ENCODE measurements around the gene SERPINB10. TPM values are rescaled to one million over a fixed set of nuclear protein-coding genes. Genes with fewer than 3 reads are reported as not detected.

The SERPINB10 gene
- total and polyA plus RNA-seq, 12 donors = 0.06 TPM; not detected in 11

- H3K27me3 ChIP-seq = no peaks in the 10 kb centered on the region
- no peak for DNase-seq
- no peak overlapping the region for H3K4me3 ChIP-seq
- no peaks in the 10 kb centered on the region for H3K36me3 ChIP-seq (replicated peaks in 1 of 2)
- intact Hi-C loops (cut with DNase I) = no loop called here
- H3K27ac ChIP-seq = no peak overlapping the region
- no peaks in the 10 kb centered on the region for H3K9me3 ChIP-seq (replicated peaks in 1 of 3)
- H3K4me1 ChIP-seq (replicated peaks in 1 of 2) = no peaks in the 10 kb centered on the region
- TF ChIP-seq POLR2A (IDR thresholded peaks at IDR 0.05) = no peak
- no peak for TF ChIP-seq CTCF (IDR thresholded peaks at IDR 0.05)
- WGBS, 4 donors = 77 to 90% (median 80%) methylated on average over 1 of the region's 1 CpG
Observed at GRCh38 chr18:63906056-63906455, 1.7 kb upstream of the SERPINB10 start.

GRCh38 chr18:63908858-63909257 is 1.1 kb downstream of the SERPINB10 start:
- Histone ChIP-seq H3K9me3 (replicated peaks in 1 of 3) (no peaks in the 10 kb centered on the region), H3K27me3 (no peaks in the 10 kb centered on the region), H3K27ac (no peak overlapping the region), H3K4me1 (replicated peaks in 1 of 2) (no peaks in the 10 kb centered on the region), H3K4me3 (no peak overlapping the region), H3K36me3 (replicated peaks in 1 of 2) (no peaks in the 10 kb centered on the region)
- intact Hi-C loops (cut with DNase I) = no loop called here
- TF ChIP-seq POLR2A (IDR thresholded peaks at IDR 0.05) (no peak), CTCF (IDR thresholded peaks at IDR 0.05) (no peak)
- WGBS, 4 donors = 67 to 85% (median 75%) methylated on average over 1 of the region's 1 CpG
- DNase-seq = no peak

- Histone ChIP-seq H3K27ac (no peak overlapping the region), H3K36me3 (replicated peaks in 1 of 2) (no peaks in the 10 kb centered on the region), H3K9me3 (replicated peaks in 1 of 3) (no peaks in the 10 kb centered on the region), H3K4me1 (replicated peaks in 1 of 2) (no peaks in the 10 kb centered on the region), H3K4me3 (no peak overlapping the region), H3K27me3 (no peaks in the 10 kb centered on the region)
- TF ChIP-seq POLR2A (IDR thresholded peaks at IDR 0.05) = no peak
- no peak for TF ChIP-seq CTCF (IDR thresholded peaks at IDR 0.05)
- 63 to 75% (median 69%) methylated on average over 2 of the region's 2 CpGs for WGBS, 4 donors
- DNase-seq = no peak
- intact Hi-C loops (cut with DNase I) = no loop called here
Observed at GRCh38 chr18:63909870-63910269, 2.1 kb downstream of the SERPINB10 start.

DNA sequence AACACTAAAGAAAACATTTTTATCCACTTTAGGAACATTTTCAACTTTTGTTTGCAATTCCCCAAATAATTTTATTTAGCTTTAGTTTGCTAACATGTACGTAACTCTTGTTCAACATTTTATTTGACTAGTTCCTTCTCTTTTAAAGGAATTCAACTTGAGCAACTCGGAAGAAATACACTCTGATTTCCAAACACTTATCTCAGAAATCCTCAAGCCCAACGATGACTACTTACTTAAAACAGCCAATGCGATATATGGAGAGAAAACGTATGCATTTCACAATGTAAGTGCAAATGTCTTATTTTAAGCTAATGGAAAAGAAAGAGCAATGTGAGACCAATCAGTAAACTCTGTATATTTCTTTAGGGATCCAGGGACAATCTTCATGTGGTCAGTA is 10.1 kb downstream of the SERPINB10 start:
- Histone ChIP-seq H3K36me3 (replicated peaks in 1 of 2) (no peaks in the 10 kb centered on the region), H3K27ac (no peak overlapping the region), H3K4me1 (replicated peaks in 1 of 2) (no peaks in the 10 kb centered on the region), H3K9me3 (replicated peaks in 1 of 3) (no peaks in the 10 kb centered on the region), H3K4me3 (no peak overlapping the region), H3K27me3 (no peaks in the 10 kb centered on the region)
- TF ChIP-seq POLR2A (IDR thresholded peaks at IDR 0.05) (no peak), CTCF (IDR thresholded peaks at IDR 0.05) (no peak)
- DNase-seq = no peak
- 68 to 78% (median 77%) methylated on average over 5 of the region's 5 CpGs for WGBS, 4 donors
- intact Hi-C loops (cut with DNase I) = no loop called here

Measured in adrenal gland (tissue), 12 donors.